Kidney (tissue), 14 donors: ENCODE measurements around the gene PAXX. TPM values are rescaled to one million over a fixed set of nuclear protein-coding genes. Genes with fewer than 3 reads are reported as not detected.

Experiments
- DNase-seq, 5 donors: peaks; one replicate each; pipeline ENCODE4 v3.0.0-alpha.2; 2013 to 2020
- FAIRE-seq: peaks from 2 replicates; lab custom pipeline; 2012; peaks lifted over from hg19 to GRCh38; lab: Jason Lieb, UNC
- H3K27ac ChIP-seq, 2 donors: one replicate each; pipeline ENCODE4 v1.7.0; 2013; ENCODE audit warnings: low read depth in 2 of 2, low read length in 2 of 2, inconsistent platforms in 1 of 2
- H3K27me3 ChIP-seq: one replicate; pipeline ENCODE4 v1.7.1; 2013; ENCODE audit warnings: low read length, inconsistent platforms; ENCODE audit not compliant: control insufficient read depth, insufficient read depth
- H3K36me3 ChIP-seq, 3 donors: one replicate each; pipeline versions ENCODE4 v1.7.0 to v1.7.1; 2013; ENCODE audit warnings: low read length in 3 of 3, control low read depth in 1 of 3, inconsistent platforms in 1 of 3; ENCODE audit not compliant: insufficient read depth in 3 of 3, control insufficient read depth in 2 of 3
- H3K4me1 ChIP-seq, 3 donors: one replicate each; pipeline versions ENCODE4 v1.7.0 to v1.7.1; 2013; ENCODE audit warnings: low read length in 3 of 3, inconsistent platforms in 1 of 3, low read depth in 1 of 3; ENCODE audit not compliant: control insufficient read depth in 2 of 3, insufficient read depth in 2 of 3
- H3K4me3 ChIP-seq, 3 donors: one replicate each; pipeline versions ENCODE4 v1.7.0 to v1.8.1; 2013; ENCODE audit warnings: low read length in 3 of 3, control low read depth in 1 of 3, inconsistent platforms in 1 of 3
- H3K9ac ChIP-seq, 3 donors: one replicate each; pipeline versions ENCODE4 v1.7.0 to v1.7.1; 2013; ENCODE audit warnings: low read length in 3 of 3, control low read depth in 1 of 3, inconsistent platforms in 1 of 3
- H3K9me3 ChIP-seq, 3 donors: one replicate each; pipeline versions ENCODE4 v1.7.0 to v1.7.1; 2013; ENCODE audit warnings: low read length in 3 of 3, control low read depth in 1 of 3, inconsistent platforms in 1 of 3; ENCODE audit not compliant: control insufficient read depth in 2 of 3, insufficient read depth in 1 of 3
- intact Hi-C: fragments of 100-400 bp; cut with DNase I; formaldehyde crosslinking; loops from one replicate; pipeline ENCODE4 v1.11.1; 2022
- polyA plus RNA-seq: library from polyadenylated mRNA; stranded (reverse); fragments of 350-450 nt; fragmentation: Illumina TruSeq; extraction: RNeasy Lipid Tissue Mini Kit (QIAGEN cat#74804); gene quantifications from one replicate; pipeline ENCODE4 v1.2.3, GENCODE V29; 2014; ENCODE audit warnings: low read depth, low replicate concordance; ENCODE audit not compliant: insufficient read depth
- total RNA-seq: library from RNA; stranded (reverse); fragmentation: NEBNext Ultra II Directional; extraction: Animal tissue kit (Norgen Biotek cat#: 25700); gene quantifications from one replicate; pipeline ENCODE4 v1.2.1, GENCODE V29; 2021
- TF ChIP-seq, protein P1 (sequence below): IDR thresholded peaks from 3 replicates; pipeline ENCODE4 v1.5.1; 2012; ENCODE audit warnings: mild to moderate bottlenecking, moderate library complexity, borderline replicate concordance; ENCODE audit not compliant: insufficient read depth; ENCODE audit errors: extremely low read depth
- donor health status: control.
- donor health status: control.
- donor health status: control.
- donor health status: control.
- donor health status: control.
- donor health status: DM: yes; HTN: yes; CAD: no.
- donor health status: Normal renal cell carcinoma (clear cell type).

PAXX gene
- total and polyA plus RNA-seq, 2 donors from 2014 or later: 54.2 to 80.9 TPM

DNA sequence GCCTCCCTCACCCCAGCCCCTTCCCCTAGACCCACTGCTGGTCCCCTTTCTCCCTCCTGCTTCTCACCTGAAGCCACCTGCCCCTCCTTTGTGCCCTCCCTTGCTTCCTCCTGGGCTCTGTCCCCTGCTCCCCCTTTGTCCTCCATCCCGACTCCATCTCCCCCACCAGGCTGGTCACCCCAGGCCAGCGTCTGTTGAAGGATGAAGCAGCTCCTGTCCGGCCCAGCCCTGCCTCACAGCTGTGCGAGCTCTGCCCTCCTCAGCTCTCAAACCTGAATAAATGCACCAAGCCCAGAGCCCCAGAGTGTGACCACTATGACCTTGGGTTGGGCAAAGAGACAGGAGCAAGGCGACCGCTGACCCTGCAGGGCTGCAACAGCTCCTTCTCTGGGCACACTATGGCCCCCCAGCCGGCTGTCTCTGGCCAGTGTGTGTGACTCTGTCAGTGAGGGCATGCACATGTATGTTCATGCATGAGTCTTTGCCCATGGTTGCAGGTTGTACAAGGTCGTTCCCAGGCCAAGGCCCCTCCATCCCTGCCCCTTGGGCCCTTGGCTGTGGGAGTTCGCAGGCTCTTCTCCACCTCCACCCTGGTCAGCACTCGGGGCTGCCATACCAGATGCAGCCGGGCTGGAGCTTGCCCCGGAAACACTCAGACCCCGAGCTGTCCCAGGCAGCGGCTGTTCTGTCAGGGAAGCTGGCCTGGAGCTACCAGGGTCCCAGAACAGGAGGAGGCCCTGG is 36.9 kb upstream of the PAXX start:
- DNase-seq: peak in 1 of 5 donors; percentile 52
- Histone ChIP-seq H3K36me3 (no peaks in the 10 kb centered on the region), H3K27ac (no peak overlapping the region), H3K27me3 (no peaks in the 10 kb centered on the region), H3K4me3 (no peak overlapping the region), H3K9me3 (no peaks in the 10 kb centered on the region), H3K4me1 (peaks cover 0 to 4% (median 0%) of the 10 kb centered on the region in 3 donors), H3K9ac (no peak overlapping the region)
- no peak for FAIRE-seq
- intact Hi-C loops: loop anchor here (10.0 kb wide), 1 partner anchor 69 kb away; the partner anchor contains the start of gene ABCA2
- TF ChIP-seq, protein P1, sequence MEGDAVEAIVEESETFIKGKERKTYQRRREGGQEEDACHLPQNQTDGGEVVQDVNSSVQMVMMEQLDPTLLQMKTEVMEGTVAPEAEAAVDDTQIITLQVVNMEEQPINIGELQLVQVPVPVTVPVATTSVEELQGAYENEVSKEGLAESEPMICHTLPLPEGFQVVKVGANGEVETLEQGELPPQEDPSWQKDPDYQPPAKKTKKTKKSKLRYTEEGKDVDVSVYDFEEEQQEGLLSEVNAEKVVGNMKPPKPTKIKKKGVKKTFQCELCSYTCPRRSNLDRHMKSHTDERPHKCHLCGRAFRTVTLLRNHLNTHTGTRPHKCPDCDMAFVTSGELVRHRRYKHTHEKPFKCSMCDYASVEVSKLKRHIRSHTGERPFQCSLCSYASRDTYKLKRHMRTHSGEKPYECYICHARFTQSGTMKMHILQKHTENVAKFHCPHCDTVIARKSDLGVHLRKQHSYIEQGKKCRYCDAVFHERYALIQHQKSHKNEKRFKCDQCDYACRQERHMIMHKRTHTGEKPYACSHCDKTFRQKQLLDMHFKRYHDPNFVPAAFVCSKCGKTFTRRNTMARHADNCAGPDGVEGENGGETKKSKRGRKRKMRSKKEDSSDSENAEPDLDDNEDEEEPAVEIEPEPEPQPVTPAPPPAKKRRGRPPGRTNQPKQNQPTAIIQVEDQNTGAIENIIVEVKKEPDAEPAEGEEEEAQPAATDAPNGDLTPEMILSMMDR: no peak

DNA sequence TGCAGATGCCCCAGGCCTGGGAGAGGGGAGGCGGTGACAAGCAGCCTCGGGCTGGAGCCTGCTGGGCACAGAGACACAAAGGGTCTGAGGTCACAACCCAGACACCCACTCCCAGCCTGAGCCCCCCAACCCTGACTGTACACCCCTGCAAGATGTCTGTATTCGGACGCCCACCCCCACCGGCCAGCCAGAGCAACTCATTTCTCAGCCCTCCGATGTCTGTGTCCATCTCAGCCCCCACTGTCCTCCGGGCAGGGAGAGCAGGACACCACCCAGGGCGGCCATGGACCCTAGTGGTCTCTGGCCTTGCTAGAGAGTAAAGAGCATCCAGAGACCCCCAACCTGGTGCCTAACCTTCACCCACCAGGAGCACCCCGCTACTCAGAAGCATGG is 36.3 kb upstream of the PAXX start:
- DNase-seq: peak in 1 of 5 donors; percentile 54
- TF ChIP-seq, protein P1: no peak
- Histone ChIP-seq H3K4me3 (no peak overlapping the region), H3K9ac (no peak overlapping the region), H3K9me3 (no peaks in the 10 kb centered on the region), H3K36me3 (no peaks in the 10 kb centered on the region), H3K27me3 (no peaks in the 10 kb centered on the region), H3K27ac (no peak overlapping the region), H3K4me1 (peaks cover 0 to 3% (median 0%) of the 10 kb centered on the region in 3 donors)
- FAIRE-seq: no peak
- intact Hi-C loops: loop anchor here (10.0 kb wide), 1 partner anchor 69 kb away; the partner anchor contains the start of gene ABCA2

DNA sequence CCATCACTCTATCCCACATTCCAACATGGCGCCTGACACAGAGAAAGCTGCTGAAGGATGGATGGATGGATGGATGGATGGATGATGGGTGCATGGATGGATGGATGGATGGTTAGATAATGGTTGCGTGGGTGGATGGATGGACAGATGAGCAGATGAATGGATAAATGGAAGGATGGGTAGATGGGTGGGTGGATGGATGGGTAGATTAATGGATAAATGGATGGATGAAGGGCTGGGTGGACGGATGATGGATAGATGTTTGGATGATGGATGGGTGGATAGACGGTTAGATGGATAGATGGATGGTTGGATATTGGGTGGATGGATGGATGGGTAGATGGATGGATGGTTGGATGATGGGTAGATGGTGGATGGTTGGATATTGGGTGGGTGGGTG is 35.6 kb upstream of the PAXX start:
- no peak overlapping the region for H3K9ac ChIP-seq
- H3K27ac ChIP-seq: no peak overlapping the region
- peaks cover 0 to under 1% (median 0%) of the 10 kb centered on the region in 3 donors for H3K4me1 ChIP-seq
- H3K9me3 ChIP-seq: no peaks in the 10 kb centered on the region
- FAIRE-seq: no peak
- no peak for DNase-seq
- H3K36me3 ChIP-seq: no peaks in the 10 kb centered on the region
- TF ChIP-seq, protein P1: no peak
- H3K4me3 ChIP-seq: no peak overlapping the region
- no peaks in the 10 kb centered on the region for H3K27me3 ChIP-seq
- intact Hi-C loops: loop anchor here (10.0 kb wide), 1 partner anchor 68 kb away; the partner anchor contains the start of gene ABCA2
